H9 (cell line): Measurements from ENCODE around the gene PUS3. TPM values are rescaled to one million over a fixed set of nuclear protein-coding genes. Genes with fewer than 3 reads are reported as not detected.
A peak's percentile ranks its signal among the peaks of the same experiment; 100 is the strongest.

Experiments
- DNase-seq: peaks from one replicate; pipeline ENCODE4 v3.0.0-alpha.2; 2017
- H2AFZ ChIP-seq: one replicate; pipeline ENCODE4 v1.6.1; 2013; ENCODE audit warnings: mild to moderate bottlenecking, low read length, control low read depth, moderate library complexity
- H2AK5ac ChIP-seq: 2 replicates; pipeline ENCODE4 v1.6.1; 2013; ENCODE audit warnings: low read length, control low read depth, mixed read lengths; ENCODE audit not compliant: insufficient read length
- H2BK120ac ChIP-seq: one replicate; pipeline ENCODE4 v1.6.1; 2013; ENCODE audit warnings: low read depth, mild to moderate bottlenecking, low read length, control low read depth, inconsistent platforms; ENCODE audit not compliant: poor library complexity, severe bottlenecking
- H2BK12ac ChIP-seq: 2 replicates; pipeline ENCODE4 v1.6.1; 2013; ENCODE audit warnings: low read length, control low read depth, mixed read lengths, low read depth; ENCODE audit not compliant: insufficient read length
- H2BK15ac ChIP-seq: 2 replicates; pipeline ENCODE4 v1.6.1; 2013; ENCODE audit warnings: low read depth, low read length, control low read depth
- H2BK20ac ChIP-seq: one replicate; pipeline ENCODE4 v1.6.1; 2013; ENCODE audit warnings: low read depth, mild to moderate bottlenecking, low read length, control low read depth, inconsistent platforms; ENCODE audit not compliant: poor library complexity, severe bottlenecking
- H2BK5ac ChIP-seq: 2 replicates; pipeline ENCODE4 v1.6.1; 2013; ENCODE audit warnings: low read length, control low read depth, mixed read lengths; ENCODE audit not compliant: insufficient read length
- H3K14ac ChIP-seq: 2 replicates; pipeline ENCODE4 v1.6.1; 2013; ENCODE audit warnings: low read length, control low read depth; ENCODE audit not compliant: insufficient read depth
- H3K18ac ChIP-seq: 2 replicates; pipeline ENCODE4 v1.6.1; 2013; ENCODE audit warnings: low read depth, mild to moderate bottlenecking, mixed read lengths, low read length, control low read depth; ENCODE audit not compliant: insufficient read length
- H3K23ac ChIP-seq: 2 replicates; pipeline ENCODE4 v1.6.1; 2013; ENCODE audit warnings: low read length, control low read depth, mixed read lengths, low read depth; ENCODE audit not compliant: insufficient read length
- H3K23me2 ChIP-seq: 2 replicates; pipeline ENCODE4 v1.6.1; 2013; ENCODE audit warnings: low read depth, mild to moderate bottlenecking, mixed read lengths, low read length, control low read depth; ENCODE audit not compliant: insufficient read length, poor library complexity, severe bottlenecking
- H3K27ac ChIP-seq: 2 replicates; pipeline ENCODE4 v1.5.1; 2013; ENCODE audit warnings: low read length, control low read depth, mixed read lengths, low read depth; ENCODE audit not compliant: insufficient read length
- H3K27me3 ChIP-seq: 2 replicates; pipeline ENCODE4 v1.6.1; 2013; ENCODE audit warnings: low read length, control low read depth, inconsistent platforms; ENCODE audit not compliant: insufficient read depth
- H3K4ac ChIP-seq: 2 replicates; pipeline ENCODE4 v1.6.1; 2013; ENCODE audit warnings: low read depth, mild to moderate bottlenecking, control low read depth, inconsistent platforms, low read length, moderate library complexity
- H3K4me1 ChIP-seq: 2 replicates; pipeline ENCODE4 v1.6.1; 2013; ENCODE audit warnings: low read length, control low read depth, inconsistent platforms; ENCODE audit not compliant: insufficient read depth
- H3K4me2 ChIP-seq: 2 replicates; pipeline ENCODE4 v1.6.1; 2013; ENCODE audit warnings: low read length, control low read depth, mixed read lengths; ENCODE audit not compliant: insufficient read length, insufficient read depth
- H3K56ac ChIP-seq: 2 replicates; pipeline ENCODE4 v1.6.1; 2013; ENCODE audit warnings: low read depth, mild to moderate bottlenecking, mixed read lengths, low read length, control low read depth; ENCODE audit not compliant: insufficient read length
- H3K79me1 ChIP-seq: 2 replicates; pipeline ENCODE4 v1.6.1; 2013; ENCODE audit warnings: low read depth, mild to moderate bottlenecking, moderate library complexity, low read length, control low read depth, inconsistent platforms; ENCODE audit not compliant: insufficient read depth, poor library complexity, severe bottlenecking
- H3K79me2 ChIP-seq: 2 replicates; pipeline ENCODE4 v1.6.1; 2013; ENCODE audit warnings: low read length, control low read depth, inconsistent platforms; ENCODE audit not compliant: insufficient read depth
- H3K9ac ChIP-seq: 2 replicates; pipeline ENCODE4 v1.6.1; 2013; ENCODE audit warnings: low read length, control low read depth, mixed read lengths; ENCODE audit not compliant: insufficient read length; ENCODE audit errors: extremely low read depth
- H3K9me3 ChIP-seq: one replicate; pipeline ENCODE4 v1.6.1; 2013; ENCODE audit warnings: low read depth, low read length, inconsistent platforms; ENCODE audit not compliant: control insufficient read depth
- H3T11ph ChIP-seq: one replicate; pipeline ENCODE4 v1.6.1; 2013; ENCODE audit warnings: mild to moderate bottlenecking, low read length, control low read depth, inconsistent platforms
- H4K20me1 ChIP-seq: one replicate; pipeline ENCODE4 v1.6.1; 2013; ENCODE audit not compliant: control insufficient read depth, insufficient read length, insufficient read depth
- H4K5ac ChIP-seq: 2 replicates; pipeline ENCODE4 v1.6.1; 2013; ENCODE audit warnings: low read depth, mild to moderate bottlenecking, mixed read lengths, low read length, control low read depth; ENCODE audit not compliant: insufficient read length
- H4K8ac ChIP-seq: replicated peaks from 2 replicates; pipeline ENCODE4 v1.6.1; 2013; ENCODE audit warnings: low read length, control low read depth, mixed read lengths, low read depth; ENCODE audit not compliant: insufficient read length
- H4K91ac ChIP-seq: 2 replicates; pipeline ENCODE4 v1.6.1; 2013; ENCODE audit warnings: low read depth, mild to moderate bottlenecking, moderate library complexity, mixed read lengths, low read length, control low read depth; ENCODE audit not compliant: insufficient read length
- H3K27ac Mint-ChIP-seq, 3 experiments: 2 replicates in 2 of 3; 3 replicates in 1 of 3; pipeline ENCODE4 v1.8.0; 2020 to 2021; ENCODE audit warnings: mixed read lengths in 3 of 3, mild to moderate bottlenecking in 1 of 3, moderate library complexity in 1 of 3
- H3K27me3 Mint-ChIP-seq: 2 replicates; pipeline ENCODE4 v1.8.0; 2021; ENCODE audit warnings: low read depth, mild to moderate bottlenecking, moderate library complexity, mixed read lengths
- H3K36me3 Mint-ChIP-seq, 3 experiments: 2 replicates in 2 of 3; 3 replicates in 1 of 3; pipeline ENCODE4 v1.8.0; 2020 to 2021; ENCODE audit warnings: low read depth in 3 of 3, mixed read lengths in 3 of 3; ENCODE audit not compliant: insufficient read depth in 1 of 3
- H3K4me1 Mint-ChIP-seq, 2 experiments: 2 replicates each; pipeline ENCODE4 v1.8.0; 2020; ENCODE audit warnings: mixed read lengths in 2 of 2
- H3K4me3 Mint-ChIP-seq, 2 experiments: 2 replicates in 1 of 2; 3 replicates in 1 of 2; pipeline ENCODE4 v1.8.0; 2020 to 2021; ENCODE audit warnings: mild to moderate bottlenecking in 2 of 2, mixed read lengths in 2 of 2, moderate library complexity in 1 of 2
- H3K9me3 Mint-ChIP-seq, 2 experiments: 2 replicates in 1 of 2; 3 replicates in 1 of 2; pipeline ENCODE4 v1.8.0; 2020; ENCODE audit warnings: mild to moderate bottlenecking in 2 of 2, mixed read lengths in 2 of 2, moderate library complexity in 1 of 2
- WGBS: extraction: QIAGEN DNeasy Blood & Tissue Kit; methylation state at CpG from one replicate; pipeline ENCODE4 v1.1.7; 2013; ENCODE audit warnings: missing lambda C conversion rate, low lambda C conversion rate, mixed read lengths; ENCODE audit not compliant: insufficient read length; ENCODE audit errors: extremely low coverage; 5-methylcytosine and 5-hydroxymethylcytosine counted together
- total RNA-seq: library from RNA; stranded (reverse); gene quantifications from 2 replicates; pipeline ENCODE4 v1.2.1, GENCODE V29; 2021
- TF ChIP-seq, protein P1 (sequence below): fragments of 200-600 bp; sonication (generic); conservative IDR thresholded peaks from 3 replicates; pipeline ENCODE4 v1.8.0; 2021; ENCODE audit warnings: antibody characterized with exemption, mild to moderate bottlenecking

The PUS3 gene
- total RNA-seq, 1 experiment from 2014 or later = 20.0 TPM

DNA sequence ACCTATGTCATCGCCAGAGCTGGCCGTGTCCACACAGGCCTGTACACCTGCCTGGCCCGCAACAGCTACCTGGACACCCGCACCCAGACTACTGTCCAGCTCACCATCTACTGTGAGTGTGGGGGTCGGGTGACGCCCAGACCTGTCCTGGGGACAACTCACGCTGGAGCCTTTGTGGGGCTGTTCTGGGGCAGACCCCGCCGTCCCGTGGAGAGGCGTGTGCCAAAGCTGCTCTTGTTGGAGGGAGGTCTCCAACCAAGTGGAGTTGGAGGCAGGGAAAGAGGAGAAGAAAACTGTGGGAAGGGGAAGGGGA lies 47.1 kb upstream of the PUS3 start:
- no peak overlapping the region for H4K5ac ChIP-seq
- H3K4ac ChIP-seq = no peak overlapping the region
- Mint-ChIP-seq H3K36me3 (no peaks in the 10 kb centered on the region), H3K27me3 (no peaks in the 10 kb centered on the region; the same call in 1 of the 2 replicates), H3K27ac (peak overlapping the region in 1 of 3 experiments; percentile 83; a peak in 1 of 7 replicates), H3K4me3 (no peak overlapping the region), H3K4me1 (peaks cover 8 to 19% of the 10 kb centered on the region in 2 experiments), H3K9me3 (no peaks in the 10 kb centered on the region)
- no peak overlapping the region for H2BK20ac ChIP-seq
- no peak for DNase-seq
- H4K8ac ChIP-seq = no peak overlapping the region
- no peak overlapping the region for H3K4me2 ChIP-seq
- H3K27ac ChIP-seq = no peak overlapping the region
- no CpG with 5 or more reads among the region's 11 CpGs for WGBS
- H3K56ac ChIP-seq = no peak overlapping the region
- H3K18ac ChIP-seq = no peak overlapping the region
- H3K9ac ChIP-seq = no peak overlapping the region
- H4K20me1 ChIP-seq = no peaks in the 10 kb centered on the region
- H3K14ac ChIP-seq = no peak overlapping the region
- no peaks in the 10 kb centered on the region for H3K27me3 ChIP-seq
- H3K79me1 ChIP-seq = no peaks in the 10 kb centered on the region
- H2BK12ac ChIP-seq = no peak overlapping the region
- no peaks in the 10 kb centered on the region for H3K23me2 ChIP-seq
- no peak overlapping the region for H2AFZ ChIP-seq
- no peak overlapping the region for H3T11ph ChIP-seq
- H3K79me2 ChIP-seq = no peaks in the 10 kb centered on the region
- H2BK15ac ChIP-seq = no peak overlapping the region
- no peak overlapping the region for H3K23ac ChIP-seq
- no peak overlapping the region for H4K91ac ChIP-seq
- H3K4me1 ChIP-seq = no peaks in the 10 kb centered on the region
- H2BK120ac ChIP-seq = no peak overlapping the region
- no peaks in the 10 kb centered on the region for H3K9me3 ChIP-seq
- TF ChIP-seq, protein P1, sequence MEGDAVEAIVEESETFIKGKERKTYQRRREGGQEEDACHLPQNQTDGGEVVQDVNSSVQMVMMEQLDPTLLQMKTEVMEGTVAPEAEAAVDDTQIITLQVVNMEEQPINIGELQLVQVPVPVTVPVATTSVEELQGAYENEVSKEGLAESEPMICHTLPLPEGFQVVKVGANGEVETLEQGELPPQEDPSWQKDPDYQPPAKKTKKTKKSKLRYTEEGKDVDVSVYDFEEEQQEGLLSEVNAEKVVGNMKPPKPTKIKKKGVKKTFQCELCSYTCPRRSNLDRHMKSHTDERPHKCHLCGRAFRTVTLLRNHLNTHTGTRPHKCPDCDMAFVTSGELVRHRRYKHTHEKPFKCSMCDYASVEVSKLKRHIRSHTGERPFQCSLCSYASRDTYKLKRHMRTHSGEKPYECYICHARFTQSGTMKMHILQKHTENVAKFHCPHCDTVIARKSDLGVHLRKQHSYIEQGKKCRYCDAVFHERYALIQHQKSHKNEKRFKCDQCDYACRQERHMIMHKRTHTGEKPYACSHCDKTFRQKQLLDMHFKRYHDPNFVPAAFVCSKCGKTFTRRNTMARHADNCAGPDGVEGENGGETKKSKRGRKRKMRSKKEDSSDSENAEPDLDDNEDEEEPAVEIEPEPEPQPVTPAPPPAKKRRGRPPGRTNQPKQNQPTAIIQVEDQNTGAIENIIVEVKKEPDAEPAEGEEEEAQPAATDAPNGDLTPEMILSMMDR = no peak
- H2BK5ac ChIP-seq = no peak overlapping the region
- H2AK5ac ChIP-seq = no peak overlapping the region
